Measurements from ENCODE around the gene CRYBG3.

DNA sequence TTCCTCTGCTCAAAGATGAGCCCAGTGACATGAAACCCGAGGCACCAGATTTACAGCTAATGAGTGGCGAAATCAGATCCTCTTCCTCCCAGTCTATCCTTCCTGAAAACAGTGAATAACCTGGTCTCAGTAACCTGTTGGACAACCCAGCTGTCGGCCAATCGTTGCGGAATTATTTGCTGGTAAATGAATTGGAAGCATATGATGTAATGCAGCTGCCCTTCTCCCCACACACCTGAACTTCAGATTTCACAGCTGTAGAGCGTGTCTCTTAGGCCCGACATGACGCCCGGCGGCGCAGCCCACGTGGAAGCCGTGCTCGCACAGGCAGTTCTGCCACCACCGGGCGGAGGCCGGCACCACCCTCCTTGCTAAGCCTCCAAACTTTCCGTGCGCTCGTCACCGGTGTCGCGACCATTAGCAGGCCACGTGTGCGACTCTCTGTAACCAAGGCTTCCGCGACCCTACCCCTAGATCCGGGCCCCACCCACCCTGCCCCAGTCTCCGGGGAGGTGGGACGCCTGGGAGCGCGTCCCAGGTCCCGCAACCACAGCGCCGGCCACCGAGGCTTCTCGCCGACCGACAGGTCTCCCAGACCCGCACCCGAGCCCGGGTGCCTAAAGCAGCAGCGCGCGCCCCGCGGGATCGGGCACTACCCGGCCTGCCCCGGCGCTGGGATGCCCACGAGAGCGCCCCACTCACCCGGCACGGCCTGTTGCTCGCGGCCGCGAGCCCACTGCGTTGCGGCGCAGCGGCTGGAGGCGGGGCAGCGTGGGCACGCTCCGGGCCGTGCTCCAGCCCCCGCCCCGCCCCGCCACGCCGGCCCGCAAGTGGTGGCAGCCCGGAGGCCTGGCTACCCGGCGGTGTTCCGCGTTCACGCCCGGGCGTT is 150.1 kb downstream of the CRYBG3 start, which contains the start of gene RIOX2:
- TF ChIP-seq POLR2AphosphoS5 (IDR thresholded peaks at IDR 0.05; ENCODE audit: borderline replicate concordance, low read depth, low read length) (peak; percentile 77), EZH2 (IDR thresholded peaks at IDR 0.05) (no peak)
